IPS-11a (cell line): ENCODE results near the gene MAP3K9.
"Not testable (repeated sequence)": the region's sequence is repeated elsewhere in the genome, so short reads cannot be mapped to it uniquely, and the experiment has no call there.

ENCODE experiments used
- H3K4me3 ChIP-seq: one replicate; pipeline ENCODE4 v1.5.1; 2013; ENCODE audit warnings: low read depth, low read length, control low read depth

MAP3K9 gene

GRCh38 chr14:70726651-70727375, 82.5 kb downstream of the MAP3K9 start:
- no peak overlapping the region for H3K4me3 ChIP-seq

GRCh38 chr14:70724944-70725343, 84.4 kb downstream of the MAP3K9 start:
- no peak overlapping the region for H3K4me3 ChIP-seq

- H3K4me3 ChIP-seq, result no peak overlapping the region
Measured at GRCh38 chr14:70724110-70724509, 85.2 kb downstream of the MAP3K9 start.

- H3K4me3 ChIP-seq, result no peak overlapping the region
Measured at GRCh38 chr14:70723276-70723675, 86.0 kb downstream of the MAP3K9 start.

- no peak overlapping the region for H3K4me3 ChIP-seq
Measured at GRCh38 chr14:70722418-70722817, 86.9 kb downstream of the MAP3K9 start.

- H3K4me3 ChIP-seq, result no peak overlapping the region
Measured at GRCh38 chr14:70721542-70721941, 87.8 kb downstream of the MAP3K9 start.

- no peak overlapping the region for H3K4me3 ChIP-seq
Measured at GRCh38 chr14:70718383-70719118, 90.8 kb downstream of the MAP3K9 start.

GRCh38 chr14:70716958-70717357, 92.4 kb downstream of the MAP3K9 start:
- H3K4me3 ChIP-seq, result no peak overlapping the region

- no peak overlapping the region for H3K4me3 ChIP-seq
Measured at GRCh38 chr14:70716483-70716882, 92.8 kb downstream of the MAP3K9 start.

- no peak overlapping the region for H3K4me3 ChIP-seq
Measured at GRCh38 chr14:70714055-70714550, 95.2 kb downstream of the MAP3K9 start.

GRCh38 chr14:70713511-70713916, 95.8 kb downstream of the MAP3K9 start:
- no peak overlapping the region for H3K4me3 ChIP-seq

GRCh38 chr14:70713096-70713495, 96.2 kb downstream of the MAP3K9 start:
- H3K4me3 ChIP-seq, result no peak overlapping the region

GRCh38 chr14:70711451-70711850, 97.9 kb downstream of the MAP3K9 start:
- no peak overlapping the region for H3K4me3 ChIP-seq

GRCh38 chr14:70709726-70710382, 99.5 kb downstream of the MAP3K9 start:
- no peak overlapping the region for H3K4me3 ChIP-seq

- no peak overlapping the region for H3K4me3 ChIP-seq
Measured at GRCh38 chr14:70708717-70709570, 100.4 kb downstream of the MAP3K9 start.

GRCh38 chr14:70707138-70708038, 101.9 kb downstream of the MAP3K9 start:
- H3K4me3 ChIP-seq, result no peak overlapping the region

- no peak overlapping the region for H3K4me3 ChIP-seq
Measured at GRCh38 chr14:70706177-70706576, 103.1 kb downstream of the MAP3K9 start.

GRCh38 chr14:70704960-70705359, 104.4 kb downstream of the MAP3K9 start:
- H3K4me3 ChIP-seq, result no peak overlapping the region

- not testable (repeated sequence) for H3K4me3 ChIP-seq
Measured at GRCh38 chr14:70703621-70704168, 105.6 kb downstream of the MAP3K9 start.
